HG03565 (cell line): ENCODE measurements around the gene PRKD1.
"Not testable (repeated sequence)": the region's sequence is repeated elsewhere in the genome, so short reads cannot be mapped to it uniquely, and the experiment has no call there.

Source experiments
- ATAC-seq: cut with Tn5 transposase; IDR thresholded peaks from one replicate; pipeline ENCODE4 v1.9.1; 2021; ENCODE audit warnings: mild to moderate bottlenecking, moderate library complexity; ENCODE audit not compliant: unreplicated experiment

Gene PRKD1

GRCh38 chr14:29800961-29801360, 126.7 kb downstream of the PRKD1 start:
- ATAC-seq, result no peak

GRCh38 chr14:29799464-29800095, 128.1 kb downstream of the PRKD1 start:
- ATAC-seq, result peak; percentile 93

- ATAC-seq, result no peak
These were observed 128.8 kb downstream of the PRKD1 start for GRCh38 chr14:29798811-29799210.

DNA sequence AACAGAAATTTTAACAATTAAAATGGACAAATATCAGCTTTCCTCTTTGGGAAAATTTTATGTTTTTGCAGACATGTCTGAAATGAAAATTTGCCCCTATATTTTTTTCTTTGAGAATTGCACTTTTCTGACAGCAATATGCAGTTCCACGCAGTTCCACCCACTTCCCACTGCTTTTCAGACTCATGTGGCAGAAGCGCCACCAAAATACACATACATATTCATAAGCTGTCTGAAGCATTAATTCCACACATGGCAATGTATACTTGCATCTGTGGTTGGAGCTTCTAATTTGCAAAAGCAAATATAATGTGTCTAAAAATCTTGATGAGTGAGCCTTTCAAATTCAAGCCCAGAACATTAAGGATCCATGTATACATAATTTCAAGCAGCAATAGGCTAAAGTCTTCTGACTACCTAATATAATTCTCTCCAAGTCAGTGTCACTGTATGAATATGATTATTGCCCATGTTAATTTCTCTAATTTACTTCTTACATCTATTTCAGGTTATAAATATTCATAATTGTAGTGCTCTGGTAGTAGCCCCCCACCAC, 129.5 kb downstream of the PRKD1 start:
- ATAC-seq, result no peak

DNA sequence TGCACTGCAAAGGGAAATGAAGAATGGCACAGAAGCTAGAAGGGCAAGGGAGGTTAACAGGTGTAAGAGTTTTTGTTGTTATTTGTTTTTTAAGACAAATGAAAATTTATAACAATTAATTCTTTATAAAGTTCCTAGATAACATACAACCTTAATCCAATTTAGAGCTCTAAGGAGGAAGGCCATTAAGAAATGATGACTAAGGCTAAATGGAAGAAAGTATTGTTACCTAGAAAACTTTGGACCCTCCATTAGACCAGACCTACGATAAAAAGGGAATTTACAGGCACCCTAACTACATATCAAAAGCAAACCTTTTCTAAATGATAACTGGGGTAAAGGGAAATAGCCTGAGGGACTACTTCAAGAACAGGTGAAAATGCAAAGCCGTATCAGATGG, 130.8 kb downstream of the PRKD1 start:
- ATAC-seq, result no peak

DNA sequence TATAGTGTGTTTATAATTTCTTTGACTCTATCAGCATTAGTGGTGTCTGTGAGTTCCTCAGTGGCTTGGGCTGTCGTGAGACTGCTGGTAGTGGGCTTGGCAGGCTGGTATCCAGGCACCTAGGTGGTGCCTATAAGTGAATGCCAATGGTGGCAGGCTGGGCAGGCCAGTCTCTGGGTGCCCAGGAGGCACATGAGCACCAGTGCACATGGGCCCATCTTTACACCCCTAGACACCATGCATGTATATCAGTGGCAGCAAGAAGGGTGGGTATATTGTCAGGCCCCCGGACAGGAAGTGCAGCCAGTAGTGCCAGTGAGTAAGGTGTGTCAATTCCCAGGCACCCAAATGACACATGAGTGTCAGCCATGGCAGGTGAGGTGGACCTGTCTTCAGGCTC, 138.2 kb downstream of the PRKD1 start:
- ATAC-seq, result no peak

DNA sequence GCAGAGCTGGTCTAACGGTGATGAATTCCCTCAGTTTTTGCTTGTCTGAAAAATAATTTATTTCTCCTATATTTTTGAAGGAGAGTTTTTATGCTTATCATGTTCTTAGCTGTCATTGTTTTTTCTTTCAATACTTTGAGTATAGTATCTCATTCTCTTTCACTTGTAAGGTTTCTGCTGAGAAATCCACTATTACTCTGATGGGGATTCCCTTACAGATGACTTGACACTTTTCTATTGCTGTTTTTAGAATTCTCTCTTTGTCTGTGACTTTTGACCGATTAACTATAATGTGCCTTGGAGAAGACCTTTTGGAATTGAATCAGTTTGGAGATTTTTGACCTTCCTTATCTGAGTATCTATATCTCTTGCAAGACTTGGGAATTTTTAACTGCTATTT, 139.6 kb downstream of the PRKD1 start:
- peak; percentile 41 for ATAC-seq

- ATAC-seq, result no peak
These were observed 144.1 kb downstream of the PRKD1 start for GRCh38 chr14:29783556-29783955.

DNA sequence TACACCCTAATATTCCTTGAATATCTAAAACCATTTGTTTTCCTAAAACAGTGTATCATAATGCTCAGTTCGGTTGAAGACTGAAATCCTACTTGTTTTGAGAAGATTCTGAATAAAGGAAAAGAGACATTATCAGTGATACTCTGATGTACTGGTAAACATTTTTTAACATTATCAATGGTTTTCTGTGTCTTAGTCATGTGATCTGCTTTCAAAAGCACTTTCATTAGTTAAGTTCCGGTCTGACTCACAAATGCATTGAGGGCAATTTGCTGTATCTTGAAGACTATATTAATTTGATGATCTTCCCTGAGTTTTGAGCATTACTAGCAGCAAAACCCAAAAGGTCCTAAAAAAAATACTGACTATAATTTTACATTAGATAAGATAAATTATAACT, 145.6 kb downstream of the PRKD1 start:
- ATAC-seq, result no peak

- ATAC-seq, result not testable (repeated sequence)
These were observed 150.5 kb downstream of the PRKD1 start for GRCh38 chr14:29777142-29777541.

DNA sequence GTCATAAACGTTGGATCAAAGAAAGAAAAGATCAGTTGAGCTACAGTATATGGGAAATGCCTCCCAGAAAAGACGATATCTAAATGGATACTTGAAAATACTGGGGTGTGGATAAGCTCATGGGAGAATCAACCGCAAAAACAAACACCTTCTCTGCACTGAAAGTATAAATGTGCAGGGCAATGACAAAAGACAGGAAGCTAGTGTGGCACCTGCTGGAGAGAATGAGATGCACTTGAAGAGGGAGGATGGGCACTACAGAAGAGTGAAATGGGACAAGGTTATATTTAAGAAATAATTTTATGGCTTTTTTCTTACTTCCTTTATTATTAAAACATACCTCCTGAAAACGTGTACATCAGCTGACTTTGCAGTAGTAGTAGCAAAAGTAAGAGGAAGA, 153.7 kb downstream of the PRKD1 start:
- ATAC-seq, result no peak

DNA sequence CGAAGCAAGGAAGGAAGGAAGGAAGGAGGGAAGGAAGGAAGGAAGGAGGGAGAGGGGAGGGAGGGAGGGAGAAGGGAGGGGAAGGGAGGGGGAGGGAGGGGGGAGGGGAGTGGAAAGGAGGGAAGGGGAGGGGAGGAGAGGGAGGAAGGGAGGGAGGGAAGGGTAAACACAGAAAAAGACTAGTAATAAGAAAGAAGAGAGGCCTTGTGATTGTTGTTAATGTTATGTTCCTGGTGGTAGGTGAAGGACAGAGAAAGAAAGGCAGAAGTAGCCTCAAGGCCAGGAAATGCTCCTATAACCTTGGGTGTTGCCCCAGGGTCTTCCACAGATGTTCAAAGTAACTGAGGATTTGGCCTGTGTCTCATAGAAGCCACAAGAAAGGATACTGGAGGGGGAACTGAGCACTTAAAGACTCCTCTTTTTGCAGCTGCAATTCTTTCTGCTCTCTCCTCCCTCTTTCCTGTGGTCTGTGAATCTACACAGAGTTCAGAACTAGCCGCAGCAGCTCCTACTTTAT, 164.2 kb downstream of the PRKD1 start:
- no peak for ATAC-seq

DNA sequence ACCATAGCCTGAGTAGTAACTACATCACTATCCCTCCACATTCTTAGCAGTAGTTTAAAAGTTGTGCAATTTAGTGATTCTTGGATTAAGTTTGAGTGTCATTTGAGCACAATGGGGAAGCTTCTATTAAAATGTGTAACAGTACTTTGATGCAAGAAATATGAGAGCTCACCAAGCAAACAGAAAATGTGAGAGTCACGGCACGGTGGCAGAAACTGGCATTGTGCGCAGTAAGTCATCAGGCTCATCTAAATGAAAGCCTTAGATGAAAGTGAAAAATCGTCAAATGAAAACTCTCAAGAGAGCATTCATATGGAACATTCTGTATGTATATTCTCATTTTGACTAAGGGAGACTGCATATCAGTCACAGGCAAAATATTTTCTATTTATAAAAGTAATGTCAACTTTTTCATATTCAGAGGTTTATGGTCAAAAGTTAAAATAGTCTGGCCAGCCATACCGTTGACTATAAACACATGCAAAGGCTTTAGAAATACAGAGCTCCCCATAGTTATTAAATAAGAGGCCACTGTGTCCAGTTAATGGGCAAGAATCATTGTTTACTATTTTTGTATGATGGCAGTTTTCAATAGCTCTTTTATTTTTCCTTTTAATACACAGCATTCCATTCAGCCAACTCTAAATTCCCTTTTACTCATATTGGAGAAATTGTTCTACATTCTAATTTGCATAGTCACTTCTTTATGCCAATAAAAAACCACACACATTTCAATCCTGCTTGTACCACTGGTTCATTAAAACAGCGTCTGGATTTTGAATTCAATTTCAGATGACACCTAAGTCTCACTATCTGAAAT, 167.9 kb downstream of the PRKD1 start:
- peak; percentile 100 for ATAC-seq

DNA sequence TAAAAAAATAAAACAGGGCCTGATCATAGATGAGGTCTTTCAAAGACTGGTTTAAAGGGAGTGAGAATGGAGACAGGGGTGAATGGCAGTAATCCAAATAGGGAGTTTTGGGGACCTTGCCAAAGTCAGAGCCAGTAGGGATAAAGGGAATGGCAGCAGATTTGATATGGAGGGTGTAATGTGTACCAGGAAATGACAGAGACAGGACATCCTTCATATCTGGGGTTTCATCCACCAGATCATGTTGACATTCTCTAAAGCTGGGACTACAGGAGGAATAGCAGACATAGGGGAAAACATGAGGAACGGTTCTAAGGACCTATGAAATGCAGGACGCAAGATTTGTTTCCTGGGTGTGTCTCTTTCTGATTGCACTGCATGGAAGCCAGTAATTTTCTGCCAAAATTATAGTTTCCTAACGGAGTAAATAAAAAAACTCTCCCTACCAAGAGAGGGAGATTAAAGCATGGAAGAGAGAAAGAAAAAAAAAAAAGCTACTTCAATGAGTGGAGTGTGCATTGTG, 169.9 kb downstream of the PRKD1 start:
- ATAC-seq, result no peak

DNA sequence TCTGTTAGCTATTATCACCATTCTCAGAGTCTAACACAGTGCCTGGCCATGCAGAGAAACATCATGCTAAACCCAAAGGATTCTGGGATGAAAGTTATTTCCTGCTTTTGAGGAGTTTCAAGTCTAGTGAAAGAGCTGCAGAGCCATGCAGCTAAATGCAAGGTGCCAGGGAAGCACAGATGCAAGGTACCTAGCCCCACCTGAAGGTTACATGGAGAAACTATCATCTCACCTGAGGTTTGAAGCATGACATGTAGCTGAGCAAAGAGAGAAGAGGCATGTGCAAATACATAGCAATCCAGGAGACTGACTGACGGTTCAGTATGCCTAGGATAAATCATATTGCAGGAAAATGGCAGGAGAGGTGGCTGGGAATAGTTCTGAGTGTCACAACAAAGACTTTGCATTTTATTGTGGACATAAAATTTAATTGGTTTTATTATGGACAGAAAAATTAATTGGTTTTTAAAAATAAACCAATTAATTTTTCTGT, 170.4 kb downstream of the PRKD1 start:
- no peak for ATAC-seq

DNA sequence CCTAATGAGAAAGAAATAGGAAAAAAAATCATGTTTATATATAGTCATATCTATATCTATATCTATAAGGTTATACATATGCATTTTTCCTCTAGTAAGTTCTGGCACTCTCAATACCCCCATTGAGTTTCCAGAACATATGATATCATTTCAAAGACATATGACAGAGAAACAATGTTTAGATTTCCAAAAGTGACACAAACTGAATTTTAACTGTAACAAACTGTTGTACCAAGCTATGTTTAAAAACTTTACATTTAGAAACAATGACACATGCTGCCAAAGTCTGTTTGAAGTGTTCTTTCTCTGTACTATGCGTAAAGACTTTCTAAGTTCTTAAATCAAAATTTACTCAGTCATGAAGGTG, 171.6 kb downstream of the PRKD1 start:
- ATAC-seq, result no peak

- no peak for ATAC-seq
These were observed 172.2 kb downstream of the PRKD1 start for GRCh38 chr14:29755311-29756018.

DNA sequence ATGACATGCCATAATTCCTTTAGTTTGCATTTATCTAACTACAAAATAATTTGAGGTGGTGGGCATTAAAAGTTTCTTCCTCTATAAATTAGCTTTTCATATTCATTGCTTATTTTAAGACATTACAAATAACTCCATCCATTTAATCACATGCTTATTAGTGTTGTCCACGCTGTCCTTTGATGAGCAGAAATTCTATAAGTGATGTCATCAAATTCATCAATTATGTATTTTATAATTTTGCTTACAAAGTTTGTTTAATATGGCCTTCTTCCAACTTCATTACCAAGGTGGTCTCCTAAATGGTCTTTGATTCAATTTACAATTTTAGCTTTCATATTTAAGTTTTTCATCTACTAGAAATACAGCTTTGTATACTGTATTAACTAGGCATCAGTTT, 173.5 kb downstream of the PRKD1 start:
- ATAC-seq, result no peak

GRCh38 chr14:29752221-29752923, 175.3 kb downstream of the PRKD1 start:
- no peak for ATAC-seq

DNA sequence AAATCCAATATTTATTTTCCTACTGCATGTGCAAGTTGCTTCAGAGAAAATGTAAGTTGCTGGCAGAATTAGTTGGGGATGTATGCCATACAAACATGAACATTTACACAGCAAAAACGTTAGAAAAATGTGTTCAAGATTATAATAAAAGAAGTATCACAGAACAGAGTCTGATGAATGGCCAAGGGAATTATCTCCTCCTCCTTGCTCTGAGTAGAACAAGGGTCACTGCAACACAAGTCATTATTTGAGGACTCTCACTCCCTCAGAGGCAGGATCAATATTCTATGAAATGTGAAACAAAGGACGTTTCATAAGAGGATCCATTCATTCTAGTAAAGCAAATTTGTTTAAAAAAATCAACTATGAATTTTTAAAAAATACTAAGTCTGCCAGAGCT, 177.8 kb downstream of the PRKD1 start:
- no peak for ATAC-seq
